Chondrocyte (in vitro differentiated cells): Measurements from ENCODE around the gene OPALIN. TPM values are rescaled to one million over a fixed set of nuclear protein-coding genes. Genes with fewer than 3 reads are reported as not detected.

Experiments used
- DNase-seq: peaks from one replicate; pipeline ENCODE4 v3.0.0; 2021; ENCODE audit warnings: mixed read lengths, low spot score
- H3K27ac Mint-ChIP-seq: one replicate; pipeline ENCODE4 v1.8.0; 2021; ENCODE audit warnings: mild to moderate bottlenecking, moderate library complexity, mixed read lengths; ENCODE audit not compliant: unreplicated experiment
- H3K27me3 Mint-ChIP-seq: 2 replicates; pipeline ENCODE4 v1.8.0; 2021; ENCODE audit warnings: low read depth, mixed read lengths
- H3K36me3 Mint-ChIP-seq: 2 replicates; pipeline ENCODE4 v1.8.0; 2021; ENCODE audit warnings: low read depth, mixed read lengths
- H3K4me1 Mint-ChIP-seq: 2 replicates; pipeline ENCODE4 v1.8.0; 2021; ENCODE audit warnings: low read depth, mild to moderate bottlenecking, mixed read lengths
- H3K4me3 Mint-ChIP-seq: one replicate; pipeline ENCODE4 v1.8.0; 2021; ENCODE audit warnings: mild to moderate bottlenecking, moderate library complexity, mixed read lengths; ENCODE audit not compliant: unreplicated experiment
- H3K9me3 Mint-ChIP-seq: 2 replicates; pipeline ENCODE4 v1.8.0; 2021; ENCODE audit warnings: low read depth, mixed read lengths
- long read RNA-seq: library from polyadenylated mRNA; stranded (forward); transcript quantifications from one replicate; pipeline ENCODE4 v2.0.0, GENCODE V29; 2021
- total RNA-seq: library from RNA; stranded (reverse); gene quantifications from 3 replicates; pipeline ENCODE4 v1.2.1, GENCODE V29; 2021
- TF ChIP-seq, protein P1 (sequence below): fragments of 200-600 bp; sonication (generic); IDR thresholded peaks from 2 replicates; pipeline ENCODE4 v1.5.0; 2021; ENCODE audit warnings: antibody characterized with exemption, mild to moderate bottlenecking, moderate library complexity

Gene OPALIN
- total RNA-seq: not detected in 3 replicates
- long read RNA-seq: 0 reads

- Mint-ChIP-seq H3K9me3 (no peaks in the 10 kb centered on the region), H3K4me3 (no peak within 1 kb of the TSS), H3K4me1 (no peaks in the 10 kb centered on the region), H3K27ac (no peak within 1 kb of the TSS), H3K27me3 (peaks cover 33% of the 10 kb centered on the region), H3K36me3 (no peaks in the 10 kb centered on the region)
- TF ChIP-seq, protein P1, sequence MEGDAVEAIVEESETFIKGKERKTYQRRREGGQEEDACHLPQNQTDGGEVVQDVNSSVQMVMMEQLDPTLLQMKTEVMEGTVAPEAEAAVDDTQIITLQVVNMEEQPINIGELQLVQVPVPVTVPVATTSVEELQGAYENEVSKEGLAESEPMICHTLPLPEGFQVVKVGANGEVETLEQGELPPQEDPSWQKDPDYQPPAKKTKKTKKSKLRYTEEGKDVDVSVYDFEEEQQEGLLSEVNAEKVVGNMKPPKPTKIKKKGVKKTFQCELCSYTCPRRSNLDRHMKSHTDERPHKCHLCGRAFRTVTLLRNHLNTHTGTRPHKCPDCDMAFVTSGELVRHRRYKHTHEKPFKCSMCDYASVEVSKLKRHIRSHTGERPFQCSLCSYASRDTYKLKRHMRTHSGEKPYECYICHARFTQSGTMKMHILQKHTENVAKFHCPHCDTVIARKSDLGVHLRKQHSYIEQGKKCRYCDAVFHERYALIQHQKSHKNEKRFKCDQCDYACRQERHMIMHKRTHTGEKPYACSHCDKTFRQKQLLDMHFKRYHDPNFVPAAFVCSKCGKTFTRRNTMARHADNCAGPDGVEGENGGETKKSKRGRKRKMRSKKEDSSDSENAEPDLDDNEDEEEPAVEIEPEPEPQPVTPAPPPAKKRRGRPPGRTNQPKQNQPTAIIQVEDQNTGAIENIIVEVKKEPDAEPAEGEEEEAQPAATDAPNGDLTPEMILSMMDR: no peak
- no peak for DNase-seq
Measured at GRCh38 chr10:96358851-96359540, at the start of gene OPALIN. Gene OPALIN, minus strand, starts transcription at chr10:96359002. Its CDS starts 106 bp downstream, at chr10:96358896.

- Mint-ChIP-seq H3K27ac (no peak overlapping the region), H3K4me3 (no peak overlapping the region), H3K36me3 (no peaks in the 10 kb centered on the region), H3K27me3 (peaks cover 32% of the 10 kb centered on the region), H3K9me3 (no peaks in the 10 kb centered on the region), H3K4me1 (peaks cover 10% of the 10 kb centered on the region)
- TF ChIP-seq, protein P1: no peak
- no peak for DNase-seq
Measured at GRCh38 chr10:96408201-96408600, 49.4 kb upstream of the OPALIN start.

- no peak for DNase-seq
- no peak overlapping the region for H3K4me3 Mint-ChIP-seq
- peaks cover 10% of the 10 kb centered on the region for H3K4me1 Mint-ChIP-seq
- H3K27me3 Mint-ChIP-seq: peaks cover 38% of the 10 kb centered on the region
- H3K36me3 Mint-ChIP-seq: no peaks in the 10 kb centered on the region
- no peak overlapping the region for H3K27ac Mint-ChIP-seq
- H3K9me3 Mint-ChIP-seq: no peaks in the 10 kb centered on the region
- TF ChIP-seq, protein P1: no peak
Measured at GRCh38 chr10:96407560-96408069, 48.8 kb upstream of the OPALIN start.

- Mint-ChIP-seq H3K36me3 (no peaks in the 10 kb centered on the region), H3K4me3 (no peak overlapping the region), H3K27ac (no peak overlapping the region), H3K27me3 (peaks cover 51% of the 10 kb centered on the region), H3K9me3 (no peaks in the 10 kb centered on the region), H3K4me1 (no peaks in the 10 kb centered on the region)
- DNase-seq: no peak
- TF ChIP-seq, protein P1: no peak
Measured at GRCh38 chr10:96406091-96406490, 47.3 kb upstream of the OPALIN start.

DNA sequence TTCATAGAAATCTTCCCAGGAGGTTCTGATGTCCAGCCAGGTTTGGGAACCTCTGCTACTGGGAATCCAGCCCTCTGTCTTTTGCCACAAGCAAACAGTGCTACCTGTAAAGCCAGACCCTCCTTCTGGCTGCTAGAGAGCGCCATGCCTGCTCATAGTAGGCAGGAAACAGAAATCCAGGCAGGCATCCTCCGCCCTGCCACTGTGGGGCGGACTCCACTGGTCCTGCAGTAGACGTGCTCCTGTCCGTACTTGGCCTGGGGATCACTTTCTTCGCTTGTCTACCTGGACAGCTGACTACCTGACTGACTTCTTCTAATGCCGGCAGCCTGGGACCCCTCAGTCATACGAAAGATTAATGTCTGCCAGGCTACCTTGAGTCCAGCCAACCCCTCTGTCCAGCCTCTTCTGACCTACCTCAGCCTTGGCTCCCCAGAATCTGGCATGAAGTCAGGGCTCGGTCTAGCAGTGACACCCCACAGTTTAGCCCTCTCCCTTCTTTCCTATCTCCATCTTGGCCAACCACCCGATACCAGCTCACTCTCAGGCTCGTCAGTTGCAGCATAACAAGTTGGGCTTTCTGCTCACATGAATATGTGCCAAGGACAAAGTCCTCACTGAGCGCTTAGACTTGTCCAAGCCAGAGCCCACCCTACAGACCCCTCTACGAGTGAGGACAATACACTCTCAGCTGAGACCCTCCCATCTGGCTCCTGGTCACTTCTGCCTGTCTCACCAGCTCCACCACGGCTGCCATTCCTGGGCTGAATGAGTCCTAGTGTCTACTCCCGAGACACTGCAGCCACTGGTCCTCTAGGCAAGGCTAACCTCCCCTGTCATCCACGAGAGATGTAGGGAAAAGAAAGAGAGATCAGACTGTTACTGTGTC, 43.9 kb upstream of the OPALIN start:
- no peaks in the 10 kb centered on the region for H3K9me3 Mint-ChIP-seq
- H3K27me3 Mint-ChIP-seq: peaks cover 69% of the 10 kb centered on the region
- H3K36me3 Mint-ChIP-seq: no peaks in the 10 kb centered on the region
- H3K27ac Mint-ChIP-seq: no peak overlapping the region
- no peaks in the 10 kb centered on the region for H3K4me1 Mint-ChIP-seq
- H3K4me3 Mint-ChIP-seq: no peak overlapping the region
- TF ChIP-seq, protein P1: no peak
- no peak for DNase-seq
